OCI-LY7 (cell line): ENCODE data around the gene SIGLECL1. TPM values are rescaled to one million over a fixed set of nuclear protein-coding genes. Genes with fewer than 3 reads are reported as not detected.

ENCODE experiments used
- BruUV-seq: library from RNA; stranded (reverse); fragments of 400-500 nt; replicated peaks from 2 replicates; lab custom pipeline; 2021; lab: Mats Ljungman, UMichigan
- CTCF ChIA-PET: fragments of 300-600 bp; sonication (Branson Sonifier 250); formaldehyde crosslinking; loops from one replicate; lab custom pipeline; 2022; ENCODE audit warnings: antibody characterized with exemption; ENCODE audit not compliant: unreplicated experiment; lab: Charles Lee
- POLR2A ChIA-PET: fragments of 300-600 bp; sonication (Branson Sonifier 250); formaldehyde crosslinking; loops from one replicate; lab custom pipeline; 2022; ENCODE audit warnings: antibody characterized with exemption; lab: Charles Lee
- DNase-seq: peaks from one replicate; pipeline ENCODE4 v3.0.0-alpha.2; 2015; ENCODE audit warnings: low spot score
- H2AFZ ChIP-seq: fragments of 200-600 bp; sonication (generic), shearing (Covaris generic); 2 replicates; pipeline ENCODE4 v1.6.1; 2014; ENCODE audit warnings: mild to moderate bottlenecking, antibody characterized with exemption, low read length, moderate library complexity
- H3K27ac ChIP-seq: fragments of 200-600 bp; sonication (generic); 2 replicates; pipeline ENCODE4 v1.5.1; 2014; ENCODE audit warnings: mixed run types, low read depth, mild to moderate bottlenecking, moderate library complexity, low read length, inconsistent platforms; ENCODE audit not compliant: poor library complexity, severe bottlenecking
- H3K36me3 ChIP-seq: fragments of 200-600 bp; sonication (generic); 2 replicates; pipeline ENCODE4 v1.6.1; 2014; ENCODE audit warnings: mild to moderate bottlenecking, antibody characterized with exemption, low read length, moderate library complexity, mixed read lengths; ENCODE audit not compliant: insufficient read depth
- H3K4me1 ChIP-seq: fragments of 200-600 bp; sonication (generic); 2 replicates; pipeline ENCODE4 v1.5.1; 2014; ENCODE audit warnings: mild to moderate bottlenecking, low read length; ENCODE audit not compliant: insufficient read depth, poor library complexity, severe bottlenecking
- H3K4me2 ChIP-seq: fragments of 200-600 bp; sonication (generic); 2 replicates; pipeline ENCODE4 v1.6.1; 2014; ENCODE audit warnings: mild to moderate bottlenecking, low read length
- H3K4me3 ChIP-seq: fragments of 200-600 bp; sonication (generic); 2 replicates; pipeline ENCODE4 v1.5.1; 2014; ENCODE audit warnings: mild to moderate bottlenecking, low read depth, low read length; ENCODE audit not compliant: poor library complexity, severe bottlenecking
- H3K79me2 ChIP-seq: fragments of 200-600 bp; sonication (generic); 2 replicates; pipeline ENCODE4 v1.6.1; 2016; ENCODE audit warnings: low read depth, mild to moderate bottlenecking, low read length, moderate library complexity, mixed read lengths; ENCODE audit not compliant: insufficient read depth
- H3K9me2 ChIP-seq: fragments of 200-600 bp; sonication (generic); 2 replicates; pipeline ENCODE4 v1.6.1; 2016; ENCODE audit warnings: mild to moderate bottlenecking, low read length, mixed read lengths; ENCODE audit not compliant: insufficient read depth
- H3K9me3 ChIP-seq: fragments of 200-600 bp; sonication (generic); 2 replicates; pipeline ENCODE4 v1.6.1; 2014; ENCODE audit warnings: mild to moderate bottlenecking, mixed run types, low read length, mixed read lengths
- H4K20me1 ChIP-seq: fragments of 200-600 bp; sonication (generic); 2 replicates; pipeline ENCODE4 v1.6.1; 2014; ENCODE audit warnings: mild to moderate bottlenecking, antibody characterized with exemption, low read length, moderate library complexity, mixed read lengths; ENCODE audit not compliant: insufficient read depth
- CTCF ChIP-seq: fragments of 200-600 bp; sonication (generic); conservative IDR thresholded peaks from 2 replicates; pipeline ENCODE4 v1.5.1; 2014; ENCODE audit warnings: mild to moderate bottlenecking, antibody characterized with exemption, low read length, moderate library complexity, mixed read lengths
- EZH2phosphoT487 ChIP-seq: fragments of 200-600 bp; sonication (generic); IDR thresholded peaks from 2 replicates; pipeline ENCODE4 v1.6.1; 2018; ENCODE audit warnings: low read depth, borderline replicate concordance, mild to moderate bottlenecking, mixed run types, antibody characterized with exemption, low read length, moderate library complexity, mixed read lengths
- intact Hi-C: fragments of 100-400 bp; cut with micrococcal nuclease; formaldehyde crosslinking; loops from one replicate; pipeline ENCODE4 v1.10.0; 2022; ENCODE audit not compliant: unreplicated experiment
- total RNA-seq, 2 experiments: library from RNA; depleted of rRNA in 1 of 2; stranded (reverse); fragments of >200 nt in 1 of 2; shearing (Covaris generic) in 1 of 2; gene quantifications; 2 replicates each; pipeline ENCODE4 v1.2.3, GENCODE V29; 2014 to 2022

The SIGLECL1 gene
- total RNA-seq, 2 experiments from 2014 or later, result not detected

- no peak overlapping the region for H3K27ac ChIP-seq
- ChIA-PET CTCF (no interaction called here), POLR2A (no interaction called here)
- intact Hi-C loops, result no loop called here
- no peaks in the 10 kb centered on the region for H3K79me2 ChIP-seq
- no peaks in the 10 kb centered on the region for H3K36me3 ChIP-seq
- H3K9me3 ChIP-seq, result no peaks in the 10 kb centered on the region
- H3K9me2 ChIP-seq, result no peaks in the 10 kb centered on the region
- DNase-seq, result no peak
- no TSS peak for BruUV-seq
- H3K4me2 ChIP-seq, result no peak overlapping the region
- H3K4me1 ChIP-seq, result no peaks in the 10 kb centered on the region
- H2AFZ ChIP-seq, result no peak overlapping the region
- no peak overlapping the region for H3K4me3 ChIP-seq
- H4K20me1 ChIP-seq, result no peaks in the 10 kb centered on the region
- no peak for TF ChIP-seq CTCF
- TF ChIP-seq EZH2phosphoT487, result no peak
Measured at GRCh38 chr19:51240866-51241265, 10.0 kb upstream of the SIGLECL1 start.

DNA sequence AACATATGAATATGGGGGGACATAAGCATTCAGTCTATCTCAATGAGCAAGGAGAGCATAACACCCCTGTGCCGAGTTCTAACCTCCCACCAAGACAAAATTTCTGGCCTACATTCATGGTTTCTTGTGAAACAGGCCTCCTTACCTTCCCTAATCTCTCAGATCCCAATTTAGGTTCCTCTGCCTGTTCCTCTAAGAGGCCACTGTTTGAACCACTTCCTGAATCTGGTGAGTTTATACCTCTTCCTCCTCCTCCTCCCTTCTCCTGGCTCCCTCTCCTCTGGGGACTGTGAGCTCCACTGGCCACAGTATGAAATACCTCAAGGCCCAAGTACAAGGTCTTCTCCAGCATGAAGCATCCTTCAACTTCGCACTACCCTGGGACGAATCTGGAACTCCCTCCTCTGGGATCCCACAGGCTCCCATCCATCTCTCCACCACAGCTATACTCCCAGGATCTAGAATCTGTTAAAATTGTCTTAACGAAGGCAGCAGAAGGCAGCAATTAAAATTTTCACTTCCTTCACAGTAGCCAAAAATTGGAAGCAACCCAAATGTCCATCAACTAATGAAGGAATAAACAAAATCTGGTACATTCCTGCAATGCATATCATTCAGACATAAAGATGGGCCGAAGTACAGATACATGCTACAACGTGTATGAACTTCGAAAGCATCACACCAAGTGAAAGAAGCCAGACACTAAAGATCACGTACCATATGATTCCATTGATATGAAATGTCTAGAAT lies 7.8 kb upstream of the SIGLECL1 start:
- H3K9me2 ChIP-seq, result no peaks in the 10 kb centered on the region
- no peaks in the 10 kb centered on the region for H3K79me2 ChIP-seq
- POLR2A ChIA-PET, result no interaction called here
- no peak overlapping the region for H3K4me2 ChIP-seq
- DNase-seq, result no peak
- CTCF ChIA-PET, result no interaction called here
- BruUV-seq, result no TSS peak
- intact Hi-C loops, result no loop called here
- H3K4me3 ChIP-seq, result no peak overlapping the region
- no peak overlapping the region for H3K27ac ChIP-seq
- no peaks in the 10 kb centered on the region for H4K20me1 ChIP-seq
- H2AFZ ChIP-seq, result no peak overlapping the region
- H3K9me3 ChIP-seq, result no peaks in the 10 kb centered on the region
- no peaks in the 10 kb centered on the region for H3K4me1 ChIP-seq
- H3K36me3 ChIP-seq, result no peaks in the 10 kb centered on the region
- no peak for TF ChIP-seq EZH2phosphoT487

GRCh38 chr19:51246164-51246552 lies 4.7 kb upstream of the SIGLECL1 start:
- Histone ChIP-seq H3K9me3 (no peaks in the 10 kb centered on the region), H2AFZ (no peak overlapping the region), H3K9me2 (no peaks in the 10 kb centered on the region), H4K20me1 (no peaks in the 10 kb centered on the region), H3K36me3 (no peaks in the 10 kb centered on the region), H3K79me2 (no peaks in the 10 kb centered on the region), H3K27ac (no peak overlapping the region), H3K4me3 (no peak overlapping the region), H3K4me1 (no peaks in the 10 kb centered on the region), H3K4me2 (no peak overlapping the region)
- ChIA-PET POLR2A (interaction anchor here (0.6 kb wide), 1 partner anchor 63 kb away, joined by 3 read pairs; no protein-coding TSS in a partner anchor), CTCF (no interaction called here)
- intact Hi-C loops, result no loop called here
- TF ChIP-seq EZH2phosphoT487 (no peak), CTCF (no peak)
- BruUV-seq, result no TSS peak
- no peak for DNase-seq
